PC-9 (cell line): ENCODE data around the gene SLC39A13. TPM values are rescaled to one million over a fixed set of nuclear protein-coding genes. Genes with fewer than 3 reads are reported as not detected.

Experiments
- BruUV-seq: library from RNA; stranded (reverse); fragments of 400-500 nt; replicated peaks from 2 replicates; lab custom pipeline; 2021; lab: Mats Ljungman, UMichigan
- CTCF ChIA-PET: fragments of 300-600 bp; sonication (Branson Sonifier 250); formaldehyde crosslinking; loops from one replicate; lab custom pipeline; 2022; ENCODE audit warnings: antibody characterized with exemption; lab: Charles Lee
- POLR2A ChIA-PET: fragments of 300-600 bp; sonication (Branson Sonifier 250); formaldehyde crosslinking; loops from one replicate; lab custom pipeline; 2022; ENCODE audit warnings: antibody characterized with exemption; ENCODE audit not compliant: unreplicated experiment; lab: Charles Lee
- DNase-seq, 2 experiments: peaks; one replicate each; pipeline versions ENCODE4 v3.0.0 to v3.0.0-alpha.2; 2015 to 2022; ENCODE audit warnings: mixed read lengths in 1 of 2
- H2AFZ ChIP-seq: fragments of 200-600 bp; sonication (generic); 2 replicates; pipeline ENCODE4 v1.8.1; 2017; ENCODE audit warnings: antibody characterized with exemption
- H3F3A ChIP-seq: fragments of 200-600 bp; sonication (generic); 2 replicates; pipeline ENCODE4 v1.8.1; 2017; ENCODE audit warnings: antibody characterized with exemption, mild to moderate bottlenecking, low read depth; ENCODE audit not compliant: insufficient read depth
- H3K27ac ChIP-seq: fragments of 200-600 bp; sonication (generic); 2 replicates; pipeline ENCODE4 v1.6.1; 2016; ENCODE audit warnings: mixed run types
- H3K27me3 ChIP-seq: fragments of 200-600 bp; sonication (generic); 2 replicates; pipeline ENCODE4 v1.6.1; 2016; ENCODE audit warnings: low read depth, mixed run types; ENCODE audit not compliant: insufficient read depth
- H3K36me3 ChIP-seq: fragments of 200-600 bp; sonication (generic); 2 replicates; pipeline ENCODE4 v1.6.1; 2016; ENCODE audit warnings: low read depth, mixed run types
- H3K4me1 ChIP-seq: fragments of 200-600 bp; sonication (generic); replicated peaks from 2 replicates; pipeline ENCODE4 v1.6.1; 2016; ENCODE audit warnings: mixed run types; ENCODE audit not compliant: insufficient read depth
- H3K4me2 ChIP-seq: fragments of 200-600 bp; sonication (generic); 2 replicates; pipeline ENCODE4 v1.6.1; 2017; ENCODE audit warnings: mixed run types
- H3K4me3 ChIP-seq: fragments of 200-600 bp; sonication (generic); 2 replicates; pipeline ENCODE4 v1.6.1; 2016; ENCODE audit warnings: mixed run types
- H3K79me2 ChIP-seq: fragments of 200-600 bp; sonication (generic); 2 replicates; pipeline ENCODE4 v1.6.1; 2017; ENCODE audit warnings: low read depth, mixed run types
- H3K9me2 ChIP-seq: fragments of 200-600 bp; sonication (generic); 2 replicates; pipeline ENCODE4 v1.8.1; 2017; ENCODE audit warnings: mild to moderate bottlenecking; ENCODE audit not compliant: insufficient read depth
- H3K9me3 ChIP-seq: fragments of 200-600 bp; sonication (generic); 2 replicates; pipeline ENCODE4 v1.8.1; 2016; ENCODE audit warnings: low read depth; ENCODE audit not compliant: insufficient read depth
- H4K20me1 ChIP-seq: fragments of 200-600 bp; sonication (generic); 2 replicates; pipeline ENCODE4 v1.8.1; 2017; ENCODE audit not compliant: insufficient read depth
- CTCF ChIP-seq: fragments of 200-600 bp; sonication (generic); conservative IDR thresholded peaks from 2 replicates; pipeline ENCODE4 v1.6.1; 2017; ENCODE audit warnings: mixed run types, antibody characterized with exemption, mild to moderate bottlenecking, moderate library complexity
- EZH2 ChIP-seq: fragments of 200-600 bp; sonication (generic); IDR thresholded peaks from 2 replicates; pipeline ENCODE4 v1.8.0; 2017; ENCODE audit warnings: antibody characterized with exemption, low read depth
- intact Hi-C: fragments of 100-400 bp; cut with micrococcal nuclease; formaldehyde crosslinking; loops from one replicate; pipeline ENCODE4 v1.10.0; 2022; ENCODE audit not compliant: unreplicated experiment
- total RNA-seq: library from RNA; stranded (reverse); gene quantifications from 2 replicates; pipeline ENCODE4 v1.2.3, GENCODE V29; 2021

Gene SLC39A13
- total RNA-seq, 1 experiment from 2014 or later: 28.8 TPM

GRCh38 chr11:47442514-47442913 lies 34.1 kb downstream of the SLC39A13 start:
- ChIA-PET POLR2A (interaction anchor here (0.5 kb wide), 1 partner anchor 14 kb away, joined by 5 read pairs; no protein-coding TSS in a partner anchor), CTCF (no interaction called here)
- intact Hi-C loops: no loop called here
- Histone ChIP-seq H3K9me2 (no peaks in the 10 kb centered on the region), H3F3A (no peaks in the 10 kb centered on the region), H3K4me1 (no peaks in the 10 kb centered on the region), H3K27ac (no peak overlapping the region), H3K4me2 (no peak overlapping the region), H2AFZ (no peak overlapping the region), H3K27me3 (no peaks in the 10 kb centered on the region), H3K79me2 (no peaks in the 10 kb centered on the region), H3K36me3 (no peaks in the 10 kb centered on the region), H3K4me3 (no peak overlapping the region), H4K20me1 (no peaks in the 10 kb centered on the region), H3K9me3 (no peaks in the 10 kb centered on the region)
- no peak for DNase-seq
- no TSS peak for BruUV-seq
- TF ChIP-seq EZH2 (no peak), CTCF (no peak)

GRCh38 chr11:47443028-47443700 lies 34.8 kb downstream of the SLC39A13 start:
- TF ChIP-seq CTCF (no peak), EZH2 (no peak)
- BruUV-seq: no TSS peak
- no peak for DNase-seq
- no peaks in the 10 kb centered on the region for H3K9me2 ChIP-seq
- CTCF ChIA-PET: no interaction called here
- H3K36me3 ChIP-seq: no peaks in the 10 kb centered on the region
- no peak overlapping the region for H3K27ac ChIP-seq
- H3K4me3 ChIP-seq: no peak overlapping the region
- no peaks in the 10 kb centered on the region for H3F3A ChIP-seq
- H3K27me3 ChIP-seq: no peaks in the 10 kb centered on the region
- no peaks in the 10 kb centered on the region for H4K20me1 ChIP-seq
- H3K4me1 ChIP-seq: no peaks in the 10 kb centered on the region
- POLR2A ChIA-PET: no interaction called here
- H2AFZ ChIP-seq: no peak overlapping the region
- no peaks in the 10 kb centered on the region for H3K9me3 ChIP-seq
- H3K4me2 ChIP-seq: no peak overlapping the region
- H3K79me2 ChIP-seq: no peaks in the 10 kb centered on the region
- intact Hi-C loops: no loop called here

- Histone ChIP-seq H3K27ac (no peak overlapping the region), H3K4me1 (no peaks in the 10 kb centered on the region), H2AFZ (no peak overlapping the region), H4K20me1 (no peaks in the 10 kb centered on the region), H3K79me2 (no peaks in the 10 kb centered on the region), H3K36me3 (no peaks in the 10 kb centered on the region), H3K4me2 (no peak overlapping the region), H3K4me3 (no peak overlapping the region), H3K27me3 (no peaks in the 10 kb centered on the region), H3F3A (no peaks in the 10 kb centered on the region), H3K9me3 (no peaks in the 10 kb centered on the region), H3K9me2 (no peaks in the 10 kb centered on the region)
- CTCF ChIA-PET: interaction anchor here (0.6 to 0.7 kb wide), 2 partner anchors 186 to 393 kb away, joined by 7 to 21 read pairs; partner anchors contain the start of gene NR1H3
- intact Hi-C loops: no loop called here
- POLR2A ChIA-PET: no interaction called here
- no peak for DNase-seq
- no TSS peak for BruUV-seq
- TF ChIP-seq EZH2 (no peak), CTCF (no peak)
These were observed 35.4 kb downstream of the SLC39A13 start for GRCh38 chr11:47443817-47444216.
